ENCODE results near the gene CTIF.

Gene CTIF

DNA sequence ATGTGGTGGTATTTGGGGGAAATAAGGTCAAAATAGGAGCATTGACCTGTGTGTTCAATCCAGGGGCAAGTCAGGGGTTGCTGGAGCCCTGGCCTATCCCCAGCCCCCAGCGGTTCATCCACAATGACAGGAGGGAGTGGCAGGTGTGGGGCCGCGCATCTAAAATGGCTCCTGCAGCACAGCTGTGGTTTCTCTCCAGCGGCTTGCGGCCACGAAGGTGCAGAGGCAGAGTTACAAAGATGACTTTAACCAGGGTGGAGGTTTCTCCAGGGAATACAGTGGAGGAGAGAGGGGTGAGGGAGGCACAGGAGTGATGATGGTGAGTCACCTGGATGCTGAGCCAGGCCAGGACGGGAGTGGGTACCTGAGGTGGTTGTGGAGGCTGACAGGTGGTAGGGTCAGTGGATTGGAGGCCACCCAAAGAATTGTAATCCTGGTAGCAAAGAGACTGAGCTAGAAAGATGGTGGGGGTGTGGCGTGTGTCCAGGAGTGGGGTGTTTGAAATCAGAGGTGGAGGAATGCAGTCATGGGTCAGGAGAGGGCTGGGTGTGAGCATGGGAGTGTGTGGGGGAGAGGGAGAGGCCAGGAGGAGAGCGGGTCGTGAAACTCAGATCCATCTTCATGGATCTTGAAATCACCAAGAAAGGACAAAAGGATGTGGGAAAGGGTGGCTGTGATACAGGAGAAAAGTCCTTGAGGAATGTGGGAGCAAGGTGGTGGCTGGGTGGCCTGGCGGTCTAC lies 83.2 kb downstream of the CTIF start:
- DNase-seq (ENCODE audit: low spot score): no peak

DNA sequence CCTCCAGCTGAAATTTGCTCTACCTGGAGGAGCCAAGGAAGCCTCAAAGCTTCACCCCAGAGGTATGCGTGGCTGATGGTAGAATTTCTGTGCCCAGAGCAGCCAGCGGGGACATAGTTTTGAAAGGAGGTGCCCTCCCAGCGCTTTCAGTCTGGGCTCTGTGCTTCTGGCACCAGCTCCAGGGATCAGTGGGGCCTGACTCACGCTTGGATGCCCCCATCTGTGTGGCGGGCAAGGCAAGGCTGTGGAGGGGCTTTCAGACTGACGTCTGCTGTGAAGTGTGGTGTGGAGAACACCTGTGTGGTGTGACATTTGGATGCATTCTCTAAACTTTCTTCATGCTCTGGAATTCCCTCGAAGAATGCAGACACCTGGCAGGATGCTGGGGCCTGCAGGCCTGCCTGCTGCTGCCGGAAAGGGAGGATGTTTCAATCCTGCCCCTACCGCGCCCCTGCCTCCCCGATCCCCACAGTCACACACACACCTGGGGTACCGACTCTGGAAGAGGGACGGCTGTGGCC lies 84.1 kb downstream of the CTIF start:
- no peak for DNase-seq (ENCODE audit: low spot score)

- DNase-seq (ENCODE audit: low spot score): no peak
Observed at GRCh38 chr18:48623468-48624235, 84.8 kb downstream of the CTIF start.

GRCh38 chr18:48624856-48625255 lies 86.0 kb downstream of the CTIF start:
- no peak for DNase-seq (ENCODE audit: low spot score)

- DNase-seq (ENCODE audit: low spot score): no peak
Observed at GRCh38 chr18:48627216-48627615, 88.4 kb downstream of the CTIF start.

GRCh38 chr18:48629730-48630324 lies 91.0 kb downstream of the CTIF start:
- DNase-seq (ENCODE audit: low spot score): peak; percentile 86

- DNase-seq (ENCODE audit: low spot score): no peak
Observed at GRCh38 chr18:48631851-48632250, 93.0 kb downstream of the CTIF start.

GRCh38 chr18:48632676-48633257 lies 93.9 kb downstream of the CTIF start:
- DNase-seq (ENCODE audit: low spot score): no peak

GRCh38 chr18:48634491-48634890 lies 95.7 kb downstream of the CTIF start:
- no peak for DNase-seq (ENCODE audit: low spot score)

DNA sequence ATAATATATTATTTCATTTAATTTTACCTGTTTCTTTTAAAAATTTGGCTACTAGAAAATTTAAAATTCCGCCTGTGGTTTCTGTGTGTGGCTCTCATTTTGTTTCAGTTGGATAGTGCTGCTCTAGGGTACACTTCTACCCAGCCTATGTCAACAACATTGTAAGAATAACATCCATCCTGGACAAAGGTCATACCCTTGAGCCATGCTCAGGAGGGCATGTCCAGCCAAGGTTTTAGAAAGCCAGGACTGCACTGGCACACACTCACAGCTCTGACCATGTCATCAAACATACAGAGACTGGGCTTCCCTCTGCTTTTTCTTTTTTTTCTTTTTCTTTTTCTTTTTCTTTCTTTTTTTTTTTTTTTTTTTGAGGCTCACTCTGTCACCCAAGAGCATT lies 96.1 kb downstream of the CTIF start:
- DNase-seq (ENCODE audit: low spot score): no peak

- no peak for DNase-seq (ENCODE audit: low spot score)
Observed at GRCh38 chr18:48635806-48636205, 97.0 kb downstream of the CTIF start.

- DNase-seq (ENCODE audit: low spot score): no peak
Observed at GRCh38 chr18:48636436-48636835, 97.6 kb downstream of the CTIF start.

- DNase-seq (ENCODE audit: low spot score): no peak
Observed at GRCh38 chr18:48637081-48637990, 98.5 kb downstream of the CTIF start.

DNA sequence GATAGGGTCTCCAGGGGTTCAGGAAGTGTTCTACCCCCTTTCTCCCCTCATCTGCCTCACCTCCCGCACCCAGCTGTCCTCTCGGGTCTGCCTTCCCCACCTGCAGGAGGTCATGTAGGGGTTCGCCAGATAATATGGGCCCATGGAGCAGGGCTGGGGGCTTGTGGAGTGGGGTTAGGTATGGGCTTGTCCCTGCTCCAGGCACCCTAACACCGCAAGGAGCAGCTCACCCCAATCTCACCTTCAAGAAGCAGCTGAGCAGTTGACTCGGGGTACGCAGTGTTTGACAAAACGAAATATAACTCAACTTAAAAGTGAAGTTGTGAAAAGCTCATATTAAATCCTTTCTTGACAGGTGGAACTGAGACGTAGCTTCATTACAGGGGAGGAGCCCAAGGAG lies 99.6 kb downstream of the CTIF start:
- no peak for DNase-seq (ENCODE audit: low spot score)

DNA sequence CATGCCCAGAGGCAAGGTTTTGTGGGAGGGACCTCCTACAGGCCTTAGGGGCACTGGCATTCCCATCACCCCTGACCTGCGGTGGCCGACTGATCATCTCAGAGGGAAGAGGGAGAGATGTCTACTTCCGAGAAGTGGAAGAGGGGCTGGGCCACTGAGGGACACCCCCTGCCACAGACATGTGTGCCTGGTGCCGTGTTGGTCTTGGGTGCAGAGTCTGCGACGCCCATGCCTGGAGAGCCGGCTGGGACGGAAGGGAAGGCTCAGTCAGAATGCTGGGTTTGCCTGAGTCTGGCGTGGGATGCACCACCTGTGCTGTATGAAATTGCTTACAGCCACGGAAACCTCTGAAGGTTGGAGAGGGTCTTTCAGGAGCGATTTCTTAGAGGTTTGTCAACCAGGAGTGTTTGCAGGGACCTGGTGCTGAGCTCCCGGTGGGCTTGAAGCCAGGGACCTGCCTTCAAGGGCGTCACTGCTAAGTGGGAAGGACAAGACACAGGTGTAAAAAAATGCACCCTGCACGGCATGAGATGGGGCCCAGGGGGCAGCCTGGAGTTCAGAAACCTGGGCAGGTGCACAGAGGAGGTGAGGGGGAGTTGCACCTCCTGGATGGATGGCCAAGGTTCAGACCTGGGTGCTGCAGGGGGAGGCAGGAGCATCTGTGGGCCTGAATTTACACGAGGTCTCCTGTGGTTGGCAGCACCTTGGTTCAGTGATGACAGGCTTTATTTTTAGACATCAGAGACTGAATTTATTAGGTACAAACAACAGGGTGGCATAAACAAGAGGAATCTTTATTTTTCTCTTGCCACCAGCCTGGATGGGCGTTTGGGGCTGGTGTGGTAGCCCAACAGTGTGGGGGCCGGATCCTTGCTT lies 100.3 kb downstream of the CTIF start:
- DNase-seq (ENCODE audit: low spot score): no peak

GRCh38 chr18:48639772-48640432 lies 101.1 kb downstream of the CTIF start:
- no peak for DNase-seq (ENCODE audit: low spot score)

DNA sequence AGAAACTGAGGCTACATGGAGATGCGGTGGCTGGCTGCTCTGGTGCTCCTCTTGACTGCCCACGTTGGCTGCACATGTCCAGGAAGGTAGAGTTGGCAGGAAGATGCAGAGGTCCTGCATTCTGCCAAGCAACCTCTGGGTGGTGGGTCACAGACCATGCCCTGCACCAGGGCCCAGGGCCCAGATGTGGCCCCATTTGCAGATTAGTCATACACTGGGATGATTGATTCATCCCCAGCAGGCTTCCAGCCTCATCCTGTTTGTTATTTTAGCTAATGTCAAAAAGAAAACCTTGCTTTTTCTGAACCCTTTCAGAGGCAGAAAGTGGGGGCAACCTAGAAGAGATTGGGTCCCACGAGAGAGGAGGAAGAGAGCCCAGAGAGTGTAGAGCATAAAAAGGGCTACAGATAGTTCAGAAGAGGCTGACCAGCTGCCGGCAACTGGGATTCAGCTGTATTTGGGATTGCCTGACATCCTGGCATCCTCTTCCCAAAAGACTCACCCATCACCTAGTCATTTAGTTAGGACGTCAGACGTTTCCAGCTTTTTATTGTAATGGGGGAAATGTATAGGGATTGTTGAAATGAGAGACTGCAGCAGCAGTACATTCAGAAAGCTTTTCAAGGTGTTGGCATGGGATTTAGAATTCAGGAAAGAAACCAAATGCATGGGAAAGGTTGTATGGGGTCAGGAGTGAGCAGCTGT lies 101.9 kb downstream of the CTIF start:
- DNase-seq (ENCODE audit: low spot score): no peak

DNA sequence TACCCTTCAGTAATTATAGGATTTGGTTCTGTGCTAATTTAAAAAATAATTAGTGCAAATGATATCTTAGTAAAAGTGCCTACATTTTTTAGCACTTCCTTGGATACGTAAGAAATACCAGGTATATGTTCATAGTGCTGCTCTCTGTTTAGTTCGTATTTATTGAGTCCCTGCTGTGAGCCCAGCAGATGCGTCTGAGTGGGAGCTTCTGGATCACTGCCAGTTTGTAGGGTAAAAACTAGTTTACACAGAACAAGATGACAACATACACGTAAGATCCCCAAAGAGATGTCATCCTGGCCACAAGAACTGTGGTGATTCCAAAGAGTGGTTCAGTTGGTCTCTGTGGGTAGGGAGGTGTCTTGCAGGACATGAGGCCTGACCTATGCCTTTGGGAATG lies 103.2 kb downstream of the CTIF start:
- DNase-seq (ENCODE audit: low spot score): no peak

DNA sequence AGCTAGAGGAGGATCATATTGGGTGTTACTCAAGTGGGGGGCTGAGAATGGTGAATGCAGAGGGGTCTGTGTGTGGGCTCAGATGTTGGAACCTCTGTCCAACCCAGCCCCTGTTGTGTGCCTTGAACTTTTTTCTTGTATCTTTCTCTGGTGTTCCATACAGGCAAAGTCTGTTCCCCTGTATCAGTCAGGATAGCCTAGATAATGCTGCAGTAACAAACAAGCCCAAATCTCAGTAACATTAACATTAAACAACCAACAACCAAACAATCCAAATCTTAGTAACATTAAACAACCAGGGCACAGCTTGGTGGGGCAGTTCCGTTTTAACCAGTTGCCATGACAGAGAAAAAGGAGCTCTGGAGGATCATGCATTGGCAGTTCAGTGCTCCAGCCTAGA lies 103.7 kb downstream of the CTIF start:
- no peak for DNase-seq (ENCODE audit: low spot score)

All from COLO829 (cell line).